Astrocyte (in vitro differentiated cells and primary cell): Measurements from ENCODE around the gene KIF3B. TPM values are rescaled to one million over a fixed set of nuclear protein-coding genes. Genes with fewer than 3 reads are reported as not detected.

Experiments used
- DNase-seq: peaks from one replicate; pipeline ENCODE4 v3.0.0-alpha.2; 2010; ENCODE audit warnings: low read depth
- FAIRE-seq: peaks from 2 replicates; lab custom pipeline; 2011; peaks lifted over from hg19 to GRCh38; lab: Jason Lieb, UNC
- H2AFZ ChIP-seq: 2 replicates; pipeline ENCODE4 v1.6.0; 2012; ENCODE audit warnings: low read depth, low read length, inconsistent platforms
- H3K27ac ChIP-seq: 2 replicates; pipeline ENCODE4 v1.5.1; 2011; ENCODE audit warnings: low read depth, low read length, inconsistent platforms
- H3K27me3 ChIP-seq: 2 replicates; pipeline ENCODE4 v1.6.0; 2011; ENCODE audit warnings: low read length, inconsistent platforms; ENCODE audit not compliant: insufficient read depth
- H3K36me3 ChIP-seq: 2 replicates; pipeline ENCODE4 v1.5.1; 2011; ENCODE audit warnings: low read length, inconsistent platforms; ENCODE audit not compliant: insufficient read depth
- H3K4me1 ChIP-seq: 2 replicates; pipeline ENCODE4 v1.5.1; 2011; ENCODE audit warnings: low read length, inconsistent platforms; ENCODE audit not compliant: insufficient read depth
- H3K4me2 ChIP-seq: 2 replicates; pipeline ENCODE4 v1.6.0; 2012; ENCODE audit warnings: low read length, inconsistent platforms
- H3K4me3 ChIP-seq: 2 replicates; pipeline ENCODE4 v1.5.1; 2011; ENCODE audit warnings: low read depth, mild to moderate bottlenecking, low read length, inconsistent platforms; ENCODE audit not compliant: insufficient read depth
- H3K79me2 ChIP-seq: 2 replicates; pipeline ENCODE4 v1.6.0; 2012; ENCODE audit warnings: mild to moderate bottlenecking, low read length, inconsistent platforms; ENCODE audit not compliant: insufficient read depth
- H3K9ac ChIP-seq: 2 replicates; pipeline ENCODE4 v1.6.0; 2012; ENCODE audit warnings: mild to moderate bottlenecking, low read length, inconsistent platforms
- H3K9me3 ChIP-seq: 2 replicates; pipeline ENCODE4 v1.5.1; 2012; ENCODE audit warnings: low read depth, mild to moderate bottlenecking, low read length, inconsistent platforms; ENCODE audit not compliant: insufficient read depth
- H4K20me1 ChIP-seq: 2 replicates; pipeline ENCODE4 v1.6.0; 2012; ENCODE audit warnings: low read length, inconsistent platforms; ENCODE audit not compliant: insufficient read depth
- H3K27ac Mint-ChIP-seq: one replicate; pipeline ENCODE4 v1.8.0; 2021; ENCODE audit warnings: mild to moderate bottlenecking, mixed read lengths; ENCODE audit not compliant: unreplicated experiment
- H3K27me3 Mint-ChIP-seq: one replicate; pipeline ENCODE4 v1.8.0; 2021; ENCODE audit warnings: low read depth, mixed read lengths; ENCODE audit not compliant: unreplicated experiment
- H3K36me3 Mint-ChIP-seq: one replicate; pipeline ENCODE4 v1.8.0; 2021; ENCODE audit warnings: low read depth, mixed read lengths; ENCODE audit not compliant: unreplicated experiment
- H3K4me1 Mint-ChIP-seq: one replicate; pipeline ENCODE4 v1.8.0; 2021; ENCODE audit warnings: low read depth, mixed read lengths; ENCODE audit not compliant: unreplicated experiment
- H3K4me3 Mint-ChIP-seq: one replicate; pipeline ENCODE4 v1.8.0; 2021; ENCODE audit warnings: mild to moderate bottlenecking, moderate library complexity, mixed read lengths; ENCODE audit not compliant: unreplicated experiment
- H3K9me3 Mint-ChIP-seq: one replicate; pipeline ENCODE4 v1.8.0; 2021; ENCODE audit warnings: mild to moderate bottlenecking, mixed read lengths; ENCODE audit not compliant: unreplicated experiment
- EZH2 ChIP-seq: IDR thresholded peaks from 2 replicates; pipeline ENCODE4 v1.6.1; 2012; ENCODE audit warnings: mild to moderate bottlenecking, low read length, inconsistent platforms; ENCODE audit not compliant: insufficient read depth
- total RNA-seq: library from RNA; stranded (reverse); gene quantifications from 2 replicates; pipeline ENCODE4 v1.2.1, GENCODE V29; 2021
- TF ChIP-seq, protein P1 (sequence below): IDR thresholded peaks from 2 replicates; pipeline ENCODE4 v1.5.1; 2011; ENCODE audit warnings: low read depth, mild to moderate bottlenecking, inconsistent platforms, low read length, moderate library complexity; ENCODE audit not compliant: insufficient read depth

Gene KIF3B
- total RNA-seq, 1 donor from 2014 or later, result 28.5 TPM

DNA sequence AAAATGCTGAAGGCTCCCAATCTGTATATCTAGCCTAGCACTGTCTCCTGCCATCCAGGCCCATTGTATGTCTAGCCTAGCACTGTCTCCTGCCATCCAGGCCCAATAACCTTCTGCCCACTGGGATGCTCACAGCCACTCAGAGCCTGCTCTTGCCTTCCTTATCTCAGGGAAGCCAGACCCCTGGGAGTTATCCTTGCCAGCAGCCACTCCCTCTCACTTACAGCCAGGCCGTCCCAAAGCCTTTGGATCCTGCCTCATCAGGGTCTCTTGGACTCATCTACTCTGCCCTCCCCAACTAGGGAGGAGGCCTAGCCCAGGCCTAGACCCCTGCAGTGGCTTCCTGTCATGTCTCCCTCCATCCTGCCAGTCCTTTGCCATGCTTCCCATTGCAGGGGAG is 37.3 kb downstream of the KIF3B start:
- H3K4me1 Mint-ChIP-seq, result no peaks in the 10 kb centered on the region
- no peak overlapping the region for H3K4me3 ChIP-seq
- H3K27me3 Mint-ChIP-seq, result no peaks in the 10 kb centered on the region
- no peak overlapping the region for H3K4me3 Mint-ChIP-seq
- peaks cover 37% of the 10 kb centered on the region for H4K20me1 ChIP-seq
- H3K36me3 ChIP-seq, result peaks cover 15% of the 10 kb centered on the region
- no peaks in the 10 kb centered on the region for H3K27me3 ChIP-seq
- DNase-seq (no peak), FAIRE-seq (no peak)
- H3K9ac ChIP-seq, result no peak overlapping the region
- no peak overlapping the region for H2AFZ ChIP-seq
- TF ChIP-seq EZH2, result no peak
- TF ChIP-seq, protein P1, sequence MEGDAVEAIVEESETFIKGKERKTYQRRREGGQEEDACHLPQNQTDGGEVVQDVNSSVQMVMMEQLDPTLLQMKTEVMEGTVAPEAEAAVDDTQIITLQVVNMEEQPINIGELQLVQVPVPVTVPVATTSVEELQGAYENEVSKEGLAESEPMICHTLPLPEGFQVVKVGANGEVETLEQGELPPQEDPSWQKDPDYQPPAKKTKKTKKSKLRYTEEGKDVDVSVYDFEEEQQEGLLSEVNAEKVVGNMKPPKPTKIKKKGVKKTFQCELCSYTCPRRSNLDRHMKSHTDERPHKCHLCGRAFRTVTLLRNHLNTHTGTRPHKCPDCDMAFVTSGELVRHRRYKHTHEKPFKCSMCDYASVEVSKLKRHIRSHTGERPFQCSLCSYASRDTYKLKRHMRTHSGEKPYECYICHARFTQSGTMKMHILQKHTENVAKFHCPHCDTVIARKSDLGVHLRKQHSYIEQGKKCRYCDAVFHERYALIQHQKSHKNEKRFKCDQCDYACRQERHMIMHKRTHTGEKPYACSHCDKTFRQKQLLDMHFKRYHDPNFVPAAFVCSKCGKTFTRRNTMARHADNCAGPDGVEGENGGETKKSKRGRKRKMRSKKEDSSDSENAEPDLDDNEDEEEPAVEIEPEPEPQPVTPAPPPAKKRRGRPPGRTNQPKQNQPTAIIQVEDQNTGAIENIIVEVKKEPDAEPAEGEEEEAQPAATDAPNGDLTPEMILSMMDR, result no peak
- no peaks in the 10 kb centered on the region for H3K4me1 ChIP-seq
- H3K27ac ChIP-seq, result no peak overlapping the region
- H3K36me3 Mint-ChIP-seq, result peaks cover 35% of the 10 kb centered on the region
- H3K4me2 ChIP-seq, result no peak overlapping the region
- H3K9me3 ChIP-seq, result no peaks in the 10 kb centered on the region
- peaks cover 8% of the 10 kb centered on the region for H3K79me2 ChIP-seq
- H3K9me3 Mint-ChIP-seq, result no peaks in the 10 kb centered on the region
- H3K27ac Mint-ChIP-seq, result no peak overlapping the region

DNA sequence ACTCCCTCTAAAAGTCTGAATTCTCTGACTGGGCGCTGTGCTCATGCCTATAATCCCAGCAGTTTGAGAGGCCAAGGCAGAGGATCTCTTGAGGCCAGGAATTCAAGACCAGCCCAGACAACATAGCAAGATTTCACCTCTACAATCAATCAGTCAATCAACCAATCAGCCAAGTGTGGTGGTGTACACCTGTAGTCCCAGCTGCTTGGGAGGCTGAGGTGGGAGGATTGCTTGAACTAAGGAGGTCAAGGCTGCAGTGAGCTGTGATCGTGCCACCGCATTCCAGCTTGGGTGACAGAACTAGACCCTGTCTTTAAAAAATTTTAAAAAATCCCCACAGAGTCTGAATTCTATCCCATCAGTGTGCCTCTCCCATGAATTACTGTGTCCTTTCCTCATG is 37.9 kb downstream of the KIF3B start:
- FAIRE-seq (no peak), DNase-seq (no peak)
- TF ChIP-seq EZH2, result no peak
- TF ChIP-seq, protein P1, result no peak
- peaks cover 35% of the 10 kb centered on the region for H4K20me1 ChIP-seq
- H3K27ac ChIP-seq, result no peak overlapping the region
- H3K4me1 Mint-ChIP-seq, result no peaks in the 10 kb centered on the region
- H3K27ac Mint-ChIP-seq, result no peak overlapping the region
- H3K27me3 ChIP-seq, result no peaks in the 10 kb centered on the region
- H3K79me2 ChIP-seq, result peaks cover 8% of the 10 kb centered on the region
- no peak overlapping the region for H3K4me3 ChIP-seq
- H2AFZ ChIP-seq, result no peak overlapping the region
- H3K9me3 ChIP-seq, result no peaks in the 10 kb centered on the region
- no peaks in the 10 kb centered on the region for H3K9me3 Mint-ChIP-seq
- H3K36me3 ChIP-seq, result peaks cover 10% of the 10 kb centered on the region
- H3K4me1 ChIP-seq, result no peaks in the 10 kb centered on the region
- H3K36me3 Mint-ChIP-seq, result peaks cover 29% of the 10 kb centered on the region
- H3K4me2 ChIP-seq, result no peak overlapping the region
- H3K4me3 Mint-ChIP-seq, result no peak overlapping the region
- no peak overlapping the region for H3K9ac ChIP-seq
- no peaks in the 10 kb centered on the region for H3K27me3 Mint-ChIP-seq

DNA sequence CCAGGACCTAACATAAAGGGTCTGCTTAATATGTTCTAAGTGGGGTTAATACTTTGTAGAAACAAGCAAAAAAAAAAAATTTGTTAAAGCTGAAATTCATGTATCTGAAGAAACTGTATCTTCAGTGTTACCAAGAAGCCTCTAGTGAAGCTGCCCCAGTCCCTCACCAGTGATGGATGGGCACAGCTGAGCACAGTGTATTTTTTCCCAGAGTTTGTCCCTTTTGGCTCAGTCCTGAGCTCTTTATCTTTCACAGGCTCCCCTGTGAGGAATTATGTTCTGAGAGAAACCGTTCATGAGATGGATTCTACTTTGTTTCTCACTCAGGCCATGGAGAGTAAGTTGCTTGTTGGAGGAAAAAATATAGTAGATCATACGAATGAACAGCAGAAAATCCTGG is 38.4 kb downstream of the KIF3B start:
- no peak for FAIRE-seq
- H3K9me3 Mint-ChIP-seq, result no peaks in the 10 kb centered on the region
- Histone ChIP-seq H2AFZ (no peak overlapping the region), H3K4me2 (no peak overlapping the region), H3K9ac (no peak overlapping the region), H3K4me3 (no peak overlapping the region), H3K4me1 (no peaks in the 10 kb centered on the region), H3K27me3 (no peaks in the 10 kb centered on the region), H3K27ac (no peak overlapping the region), H3K36me3 (peaks cover 7% of the 10 kb centered on the region), H4K20me1 (peaks cover 35% of the 10 kb centered on the region), H3K9me3 (no peaks in the 10 kb centered on the region), H3K79me2 (peaks cover 8% of the 10 kb centered on the region)
- TF ChIP-seq, protein P1, result no peak
- no peaks in the 10 kb centered on the region for H3K27me3 Mint-ChIP-seq
- DNase-seq, result no peak
- H3K4me1 Mint-ChIP-seq, result no peaks in the 10 kb centered on the region
- no peak overlapping the region for H3K27ac Mint-ChIP-seq
- H3K4me3 Mint-ChIP-seq, result no peak overlapping the region
- H3K36me3 Mint-ChIP-seq, result peaks cover 28% of the 10 kb centered on the region
